HG03571 (cell line): ENCODE results near the gene SPAG8.
A peak's percentile ranks its signal among the peaks of the same experiment; 100 is the strongest.

Experiments
- ATAC-seq: cut with Tn5 transposase; IDR thresholded peaks from one replicate; pipeline ENCODE4 v1.9.1; 2021; ENCODE audit not compliant: unreplicated experiment

Gene SPAG8

GRCh38 chr9:35812025-35812602, at the start of gene SPAG8:
SPAG8 (minus strand) TSS chr9:35812262; CDS start chr9:35812147, 115 bp downstream.
- ATAC-seq, result peak; percentile 52

DNA sequence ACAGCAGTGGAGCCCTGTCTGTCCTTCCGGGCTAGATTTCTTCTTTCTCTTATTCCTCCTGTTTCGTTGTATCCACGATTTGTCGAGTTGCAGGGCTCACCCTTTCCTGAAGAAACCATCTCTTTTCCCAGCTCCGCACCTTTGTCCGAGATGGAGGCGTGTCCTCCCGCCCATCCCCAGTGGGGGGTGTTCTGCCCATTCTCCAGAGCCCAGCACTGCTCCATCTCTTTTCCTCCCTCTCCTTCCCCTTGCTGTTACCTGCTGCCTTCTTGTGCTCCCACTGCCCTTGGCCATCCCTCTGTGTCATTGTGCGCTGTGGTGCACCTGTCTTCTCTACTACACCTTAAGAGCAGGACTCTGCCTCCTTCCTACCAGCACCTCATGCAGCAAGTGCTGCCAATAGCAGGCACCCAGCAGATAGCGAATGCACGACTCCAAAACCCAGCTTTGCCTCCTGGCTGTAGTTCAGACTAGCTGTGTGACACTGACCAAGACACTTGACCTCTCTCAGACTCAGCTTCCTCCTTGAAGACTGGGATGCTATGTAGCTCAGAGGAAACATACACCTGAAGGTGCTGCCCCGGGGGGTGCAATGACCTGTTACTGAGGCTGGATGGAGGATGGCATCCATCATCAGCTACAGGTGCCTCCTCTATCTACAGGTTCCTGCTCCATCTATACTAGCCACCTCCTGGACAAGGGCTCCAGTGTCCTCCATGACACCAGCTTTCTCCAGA, 49.3 kb upstream of the SPAG8 start:
- no peak for ATAC-seq

DNA sequence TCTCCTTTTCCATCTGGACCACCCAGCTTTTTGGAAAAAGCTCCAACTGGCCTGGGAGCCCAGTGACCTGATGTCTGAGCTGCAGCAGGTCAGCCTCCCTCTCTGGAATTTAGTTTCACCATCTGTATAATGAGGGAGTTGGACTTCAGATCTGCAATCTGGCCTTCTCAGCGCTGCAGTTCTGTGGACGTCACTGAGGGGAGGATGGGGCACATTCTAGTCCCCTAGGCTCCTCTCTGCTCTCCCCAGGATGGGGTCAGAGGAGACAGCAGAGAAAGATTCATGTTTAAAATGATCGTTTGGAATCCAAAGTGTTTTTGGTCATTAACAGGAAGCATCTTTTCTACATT, 47.9 kb upstream of the SPAG8 start:
- ATAC-seq, result no peak

GRCh38 chr9:35859310-35859989, 47.4 kb upstream of the SPAG8 start:
- ATAC-seq, result no peak

DNA sequence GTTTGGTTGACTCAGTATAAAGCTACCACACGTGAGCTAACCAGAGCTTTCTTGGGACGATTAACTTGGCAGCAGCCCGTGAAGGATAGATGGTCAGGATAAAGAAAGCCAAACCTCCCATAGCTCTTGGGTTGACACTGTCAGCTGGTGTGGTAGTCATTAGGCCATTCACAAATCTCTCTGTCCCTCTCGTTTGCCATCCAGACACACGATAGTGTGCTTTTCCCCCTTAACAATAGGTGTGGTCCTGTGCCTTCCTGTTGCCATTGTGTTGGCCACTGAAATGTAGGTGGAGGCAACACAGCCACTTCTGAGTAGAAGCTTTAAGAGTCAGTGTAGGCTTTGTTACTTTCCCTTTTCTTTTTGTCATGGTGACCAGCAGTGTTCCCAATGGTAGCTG, 46.4 kb upstream of the SPAG8 start:
- no peak for ATAC-seq

GRCh38 chr9:35856882-35857281, 44.8 kb upstream of the SPAG8 start:
- no peak for ATAC-seq

- ATAC-seq, result no peak
Observed at GRCh38 chr9:35856206-35856605, 44.1 kb upstream of the SPAG8 start.

GRCh38 chr9:35854091-35854762, 42.2 kb upstream of the SPAG8 start:
- ATAC-seq, result no peak

GRCh38 chr9:35852876-35853865, 41.1 kb upstream of the SPAG8 start:
- ATAC-seq, result no peak

DNA sequence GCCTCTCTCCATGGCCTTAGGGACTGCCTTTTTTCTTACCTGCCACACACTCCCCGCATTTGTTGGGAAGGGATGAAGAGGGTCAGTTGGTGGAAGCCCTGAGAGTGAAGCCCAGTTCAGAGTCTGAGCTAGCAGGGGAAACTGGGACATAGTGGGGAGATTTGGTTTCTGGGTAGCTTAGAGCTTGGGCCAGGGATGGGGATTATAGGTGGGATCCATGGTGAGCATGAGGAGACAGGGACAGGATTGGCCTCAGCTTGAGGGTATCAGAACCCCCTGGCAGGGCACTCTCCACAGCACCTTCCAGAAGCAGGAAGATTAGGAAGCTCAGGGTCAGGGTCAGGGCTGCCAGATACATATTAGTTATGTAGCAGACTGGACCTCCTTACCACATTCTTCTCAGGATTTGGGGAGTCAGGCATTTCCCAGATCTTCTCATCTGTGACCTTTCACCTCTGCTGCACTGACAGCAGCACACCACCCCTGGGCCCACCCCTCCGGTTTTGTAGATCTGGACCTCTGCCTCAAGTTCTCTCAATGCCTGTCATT, 40.3 kb upstream of the SPAG8 start:
- ATAC-seq, result no peak

DNA sequence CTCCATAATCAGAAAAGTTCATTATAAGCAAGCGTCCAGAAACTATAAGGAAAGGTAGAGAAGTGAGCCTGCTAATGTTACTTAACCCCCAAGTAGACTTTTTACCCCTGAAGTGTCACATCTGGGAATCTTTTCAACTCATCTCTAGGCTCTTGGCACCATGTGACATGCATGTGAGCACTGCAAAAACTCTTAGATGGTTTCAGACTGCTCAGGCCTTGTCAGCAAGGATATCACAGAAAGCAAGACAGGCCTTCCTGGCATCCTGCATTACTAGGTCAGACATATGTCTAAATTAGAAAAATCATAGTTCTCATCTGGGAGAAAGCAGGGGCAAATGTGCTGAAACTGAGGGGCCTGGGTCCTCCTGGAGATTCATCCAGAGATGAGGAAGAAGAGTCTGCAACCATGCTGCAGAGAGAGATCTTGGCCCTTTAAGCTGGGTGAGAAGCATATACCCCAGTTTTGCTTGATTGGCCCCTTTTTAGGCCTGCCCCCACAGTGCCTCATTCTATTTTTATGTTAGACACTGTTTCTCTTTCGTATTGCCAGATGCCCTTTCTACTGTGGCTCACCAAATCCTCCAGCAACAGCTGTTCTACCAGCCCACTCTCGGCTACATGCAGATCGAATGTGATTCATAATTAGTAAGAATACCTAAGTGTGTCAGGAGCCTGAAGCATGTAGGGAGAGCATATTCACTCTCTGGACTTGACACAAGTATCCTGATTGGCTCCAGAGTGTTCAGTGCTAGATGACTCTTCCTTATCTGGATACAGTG, 35.9 kb upstream of the SPAG8 start:
- ATAC-seq, result peak; percentile 78

DNA sequence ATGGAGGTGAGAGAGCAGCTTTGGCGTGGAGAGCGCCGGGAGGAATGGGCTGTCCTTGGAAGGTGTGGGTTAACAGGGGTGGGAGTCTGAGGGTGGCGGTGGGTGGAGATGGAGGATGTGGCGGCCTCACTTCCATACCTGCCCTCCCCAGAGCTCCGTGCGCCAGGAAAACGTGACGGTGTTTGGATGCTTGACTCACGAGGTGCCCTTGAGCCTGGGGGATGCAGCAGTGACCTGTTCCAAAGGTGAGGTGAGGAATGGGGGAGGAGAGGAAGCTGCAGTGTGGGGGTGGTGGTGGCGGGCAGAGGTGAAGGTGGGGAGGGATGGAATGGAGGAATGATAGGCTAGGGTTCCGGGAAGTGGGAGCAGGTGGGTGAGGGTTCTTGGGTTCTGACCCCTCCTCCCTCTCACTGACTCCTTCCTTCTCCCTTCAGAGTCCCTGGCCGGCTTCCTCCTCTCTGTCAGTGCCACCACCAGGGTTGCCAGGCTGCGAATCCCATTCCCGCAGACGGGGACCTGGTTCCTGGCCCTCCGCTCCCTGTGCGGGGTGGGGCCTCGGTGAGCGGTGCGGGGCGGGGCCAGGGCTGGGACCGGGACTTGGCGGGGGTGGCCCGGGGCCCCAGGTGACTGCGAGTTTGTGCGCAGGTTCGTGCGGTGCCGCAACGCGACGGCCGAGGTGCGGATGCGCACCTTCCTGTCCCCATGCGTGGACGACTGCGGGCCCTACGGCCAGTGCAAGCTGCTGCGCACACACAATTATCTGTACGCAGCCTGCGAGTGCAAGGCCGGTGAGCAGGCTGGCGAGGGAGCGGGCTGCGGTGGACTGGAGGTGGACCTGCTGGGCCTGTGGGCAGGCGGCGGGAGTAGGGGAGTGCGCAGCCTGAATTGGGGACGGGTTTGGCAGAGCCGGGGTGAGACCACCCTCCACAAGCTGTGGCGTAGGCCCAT, 34.0 kb upstream of the SPAG8 start:
- no peak for ATAC-seq

GRCh38 chr9:35844628-35845270, 32.7 kb upstream of the SPAG8 start:
- ATAC-seq, result no peak

- no peak for ATAC-seq
Observed at GRCh38 chr9:35842795-35843194, 30.7 kb upstream of the SPAG8 start.

GRCh38 chr9:35842020-35842745, 30.1 kb upstream of the SPAG8 start:
- no peak for ATAC-seq

DNA sequence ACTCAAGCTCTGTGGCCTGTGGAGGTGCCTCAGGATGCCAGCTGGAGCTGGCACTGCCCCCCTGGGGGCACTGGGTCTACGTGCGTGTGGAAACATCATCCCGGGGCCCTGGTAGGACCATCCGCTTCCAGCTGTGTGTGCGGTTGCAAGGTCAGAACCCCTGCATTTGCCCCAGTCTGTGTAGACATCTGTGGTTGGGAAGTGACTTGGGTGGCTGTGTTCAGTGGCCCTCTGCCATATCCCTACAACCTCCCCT, 29.5 kb upstream of the SPAG8 start:
- no peak for ATAC-seq

DNA sequence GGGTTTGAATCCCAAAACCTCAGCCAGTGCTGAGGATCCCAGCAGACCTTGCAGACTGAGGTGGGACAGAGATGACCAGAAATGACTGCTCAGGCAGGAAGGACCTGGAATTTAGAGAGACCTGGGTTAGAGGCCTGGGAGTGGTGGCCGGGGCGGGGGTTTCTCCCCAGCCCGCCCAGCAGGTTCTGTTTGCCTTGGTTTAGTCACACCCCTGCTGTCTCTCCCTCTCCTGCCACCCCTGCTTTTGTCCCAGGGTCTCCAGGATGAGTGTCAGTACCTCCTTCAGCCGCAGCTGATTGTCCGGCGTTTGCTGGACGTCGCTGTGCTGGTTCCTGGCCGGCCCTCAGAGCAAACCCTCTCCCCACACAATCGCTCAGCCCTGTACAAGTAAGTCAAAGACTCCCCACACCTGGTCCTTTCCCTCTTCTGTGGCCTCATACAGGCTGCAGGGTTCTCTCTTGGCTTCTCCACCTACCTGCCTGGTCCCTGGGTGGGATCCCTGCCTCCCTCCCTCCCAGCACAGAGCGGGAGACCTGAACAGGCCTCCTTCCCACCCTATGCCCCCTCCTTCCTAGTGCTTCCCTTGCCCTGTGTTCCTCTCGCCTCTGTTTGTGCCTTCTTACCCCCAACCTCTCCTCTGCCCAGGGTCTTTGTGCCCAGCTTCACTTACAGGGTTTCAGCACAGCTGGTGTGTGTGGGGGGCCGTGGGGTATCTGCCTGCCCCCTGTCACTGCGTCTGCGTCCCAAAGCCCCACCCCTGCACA, 29.0 kb upstream of the SPAG8 start:
- ATAC-seq, result no peak
